Stomach (tissue), 9 donors: ENCODE results near the gene TIGAR. TPM values are rescaled to one million over a fixed set of nuclear protein-coding genes. Genes with fewer than 3 reads are reported as not detected.

Source experiments
- DNase-seq, 2 donors: peaks; one replicate each; pipeline versions ENCODE4 v3.0.0 to v3.0.0-alpha.2; 2013 to 2019
- H3K27ac ChIP-seq, 5 donors: fragments of 200-600 bp in 4 of 5; sonication (generic) in 4 of 5; one replicate each; pipeline ENCODE4 v1.5.1; 2013 to 2019; ENCODE audit warnings: mild to moderate bottlenecking in 1 of 5, moderate library complexity in 1 of 5
- H3K27me3 ChIP-seq, 3 donors: fragments of 200-600 bp; sonication (generic); one replicate each; pipeline ENCODE4 v1.5.1; 2017 to 2019; ENCODE audit warnings: mixed run types in 1 of 3
- H3K36me3 ChIP-seq, 4 donors: fragments of 200-600 bp; sonication (generic); 1 replicate in 3 of 4; 2 replicates in 1 of 4; pipeline ENCODE4 v1.5.1; 2016 to 2019
- H3K4me1 ChIP-seq, 4 donors: fragments of 200-600 bp; sonication (generic); one replicate each; pipeline ENCODE4 v1.5.1; 2016 to 2019
- H3K4me3 ChIP-seq, 4 donors: fragments of 200-600 bp; sonication (generic) in 3 of 4; one replicate each; pipeline ENCODE4 v1.5.1; 2016 to 2019; ENCODE audit warnings: mild to moderate bottlenecking in 1 of 4
- H3K9me3 ChIP-seq, 4 donors: fragments of 200-600 bp; sonication (generic); one replicate each; pipeline ENCODE4 v1.5.1; 2016 to 2019
- CTCF ChIP-seq, 7 experiments: fragments of 450-650 bp in 4 of 7; fragments of 200-600 bp in 3 of 7; sonication (generic) in 3 of 7; IDR thresholded peaks; one replicate each; pipeline ENCODE4 v1.5.1; 2016 to 2019; ENCODE audit warnings: antibody characterized with exemption in 7 of 7, control low read depth in 2 of 7, mild to moderate bottlenecking in 1 of 7
- EP300 ChIP-seq: sonication (generic); formaldehyde crosslinking; IDR thresholded peaks from one replicate; pipeline ENCODE4 v1.6.1; 2017; ENCODE audit warnings: antibody characterized with exemption
- POLR2A ChIP-seq, 4 donors: fragments of 450-650 bp; IDR thresholded peaks; one replicate each; pipeline ENCODE4 v1.6.1; 2016; ENCODE audit warnings: antibody characterized with exemption in 4 of 4, control low read depth in 2 of 4, mild to moderate bottlenecking in 1 of 4, moderate library complexity in 1 of 4
- POLR2AphosphoS5 ChIP-seq, 3 donors: sonication (generic); formaldehyde crosslinking; IDR thresholded peaks; one replicate each; pipeline ENCODE4 v1.6.1; 2016; ENCODE audit warnings: antibody characterized with exemption in 3 of 3
- WGBS, 5 donors: extraction: QIAGEN DNeasy Blood & Tissue Kit in 3 of 5; methylation state at CpG; one replicate each; pipeline versions ENCODE4 v1.1.5 to v1.1.7; 2013 to 2018; 5-methylcytosine and 5-hydroxymethylcytosine counted together
- intact Hi-C: fragments of 100-400 bp; cut with DNase I; formaldehyde crosslinking; loops from one replicate; pipeline ENCODE4 v1.15.1; 2023; ENCODE audit warnings: low total_unique reads
- polyA plus RNA-seq, 3 donors: library from polyadenylated mRNA; stranded (reverse); fragments of 200-250 nt; gene quantifications; one replicate each; pipeline ENCODE4 v1.2.3, GENCODE V29; 2013
- total RNA-seq, 5 donors: library from RNA; depleted of rRNA; stranded (reverse); fragments of >200 nt; gene quantifications; one replicate each; pipeline versions ENCODE4 v1.1.0 to v1.2.3, GENCODE V29; 2014 to 2016
- donor health status: healthy with polysubstance abuse.
- donor health status: Bipolar disorder and iron deficiency.
- donor health status: healthy.

The TIGAR gene
- total and polyA plus RNA-seq, 8 donors: 0.45 to 149 (median 5.5) TPM; not detected in 1

- H3K9me3 ChIP-seq: no peaks in the 10 kb centered on the region
- WGBS, 5 donors: 63 to 78% (median 71%) methylated on average over 14 of the region's 14 CpGs
- H3K36me3 ChIP-seq: peaks cover 18 to 87% (median 80%) of the 10 kb centered on the region in 4 donors
- peaks cover 11 to 84% (median 48%) of the 10 kb centered on the region in 4 donors for H3K4me1 ChIP-seq
- peak overlapping the region in 3 of 5 donors; percentile 17 to 82 (median 70) for H3K27ac ChIP-seq
- intact Hi-C loops: no loop called here
- no peak overlapping the region for H3K4me3 ChIP-seq
- no peak for DNase-seq
- no peaks in the 10 kb centered on the region for H3K27me3 ChIP-seq
- no peak for TF ChIP-seq POLR2AphosphoS5 (IDR thresholded peaks at IDR 0.05)
- no peak for TF ChIP-seq POLR2A (IDR thresholded peaks at IDR 0.05)
- no peak for TF ChIP-seq CTCF (IDR thresholded peaks at IDR 0.05)
- no peak for TF ChIP-seq EP300
Observed at GRCh38 chr12:4286771-4287317, 34.2 kb upstream of the TIGAR start.

- TF ChIP-seq CTCF (IDR thresholded peaks at IDR 0.05) (no peak), EP300 (no peak), POLR2A (IDR thresholded peaks at IDR 0.05) (no peak), POLR2AphosphoS5 (IDR thresholded peaks at IDR 0.05) (no peak)
- H3K4me3 ChIP-seq: no peak overlapping the region
- no peaks in the 10 kb centered on the region for H3K9me3 ChIP-seq
- no peak for DNase-seq
- peaks cover 11 to 80% (median 46%) of the 10 kb centered on the region in 4 donors for H3K4me1 ChIP-seq
- peaks cover 15 to 83% (median 72%) of the 10 kb centered on the region in 4 donors for H3K36me3 ChIP-seq
- H3K27me3 ChIP-seq: no peaks in the 10 kb centered on the region
- intact Hi-C loops: no loop called here
- H3K27ac ChIP-seq: peak overlapping the region in 3 of 5 donors; percentile 14 to 82 (median 70)
- WGBS, 5 donors: 49 to 64% (median 58%) methylated on average over 18 of the region's 18 CpGs
Observed at GRCh38 chr12:4287325-4288211, 33.4 kb upstream of the TIGAR start.

GRCh38 chr12:4288296-4289131, 32.5 kb upstream of the TIGAR start:
- WGBS, 5 donors: 64 to 73% (median 72%) methylated on average over 20 of the region's 20 CpGs
- H3K9me3 ChIP-seq: no peaks in the 10 kb centered on the region
- TF ChIP-seq CTCF (IDR thresholded peaks at IDR 0.05) (no peak), POLR2A (IDR thresholded peaks at IDR 0.05) (no peak), POLR2AphosphoS5 (IDR thresholded peaks at IDR 0.05) (no peak), EP300 (no peak)
- intact Hi-C loops: no loop called here
- peaks cover 11 to 80% (median 45%) of the 10 kb centered on the region in 4 donors for H3K4me1 ChIP-seq
- DNase-seq: peak in 1 of 2 donors; percentile 52
- H3K27me3 ChIP-seq: no peaks in the 10 kb centered on the region
- H3K4me3 ChIP-seq: peak overlapping the region in 1 of 4 donors; percentile 15
- H3K27ac ChIP-seq: peak overlapping the region in 4 of 5 donors; percentile 34 to 82 (median 68)
- H3K36me3 ChIP-seq: peaks cover 11 to 74% (median 63%) of the 10 kb centered on the region in 4 donors
